K562 (cell line): ENCODE results near the gene IMP4. TPM values are rescaled to one million over a fixed set of nuclear protein-coding genes. Genes with fewer than 3 reads are reported as not detected.
A peak's percentile ranks its signal among the peaks of the same experiment; 100 is the strongest.

Experiments used
- ADNP ChIP-seq: fragments of 200-800 bp; sonication (Bioruptor generic); IDR thresholded peaks from 2 replicates; pipeline ENCODE4 v1.6.1; 2016; ENCODE audit warnings: missing genetic modification characterization, missing compliant biosample characterization
- CBFB ChIP-seq: sonication (generic); formaldehyde crosslinking; IDR thresholded peaks from 2 replicates; pipeline ENCODE4 v1.4.0; 2020; ENCODE audit warnings: mild to moderate bottlenecking, missing genetic modification reagents
- CHD2 ChIP-seq: IDR thresholded peaks from 2 replicates; pipeline ENCODE4 v1.6.1; 2011; ENCODE audit warnings: low read depth, low read length
- CHD4 ChIP-seq: fragments of 200-600 bp; sonication (generic); IDR thresholded peaks from 3 replicates; pipeline ENCODE4 v1.6.1; 2012; ENCODE audit warnings: low read depth, mild to moderate bottlenecking, mixed read lengths, low read length, inconsistent platforms; ENCODE audit not compliant: insufficient read depth, insufficient replicate concordance, poor library complexity, severe bottlenecking
- CREB3 ChIP-seq: fragments of 450-650 bp; conservative IDR thresholded peaks from 2 replicates; pipeline ENCODE4 v1.6.1; 2016; ENCODE audit warnings: missing genetic modification characterization, low read depth, mild to moderate bottlenecking, missing compliant biosample characterization, moderate library complexity
- CREBBP ChIP-seq: IDR thresholded peaks from one replicate; pipeline ENCODE4 v1.6.1; 2012; ENCODE audit warnings: low read depth, mild to moderate bottlenecking, control low read depth, inconsistent platforms, low read length
- EHMT2 ChIP-seq: fragments of 450-650 bp; IDR thresholded peaks from 2 replicates; pipeline ENCODE4 v1.6.1; 2018; ENCODE audit warnings: antibody characterized with exemption
- FUS ChIP-seq: fragments of 200-400 bp; formaldehyde crosslinking; optimal IDR thresholded peaks from 2 replicates; pipeline ENCODE3; 2017; ENCODE audit warnings: low read depth, low read length
- GMEB1 ChIP-seq: fragments of 250-450 bp; sonication (Bioruptor Pico); IDR thresholded peaks from 2 replicates; pipeline ENCODE4 v1.4.0; 2020; ENCODE audit warnings: mild to moderate bottlenecking
- LARP7 ChIP-seq: fragments of 450-650 bp; IDR thresholded peaks from 2 replicates; pipeline ENCODE4 v1.6.1; 2016
- MXI1 ChIP-seq: IDR thresholded peaks from 2 replicates; pipeline ENCODE4 v1.6.1; 2011; ENCODE audit warnings: low read depth, mild to moderate bottlenecking, improper control_type of control experiment, low read length
- PHF21A ChIP-seq: fragments of 450-650 bp; IDR thresholded peaks from 2 replicates; pipeline ENCODE4 v1.6.1; 2017; ENCODE audit warnings: low read depth, borderline replicate concordance
- POU5F1 ChIP-seq: fragments of 150-350 bp; IDR thresholded peaks from 2 replicates; pipeline ENCODE4 v1.6.1; 2014; ENCODE audit warnings: borderline replicate concordance, low read length, low read depth, mild to moderate bottlenecking; ENCODE audit not compliant: partially characterized antibody
- SP2 ChIP-seq: IDR thresholded peaks from 2 replicates; pipeline ENCODE4 v1.6.1; 2011; ENCODE audit warnings: mild to moderate bottlenecking, low read depth, low read length, moderate library complexity; ENCODE audit not compliant: poor library complexity, severe bottlenecking; ENCODE audit errors: extremely low read depth
- ZBTB1 ChIP-seq: sonication (generic); formaldehyde crosslinking; IDR thresholded peaks from 2 replicates; pipeline ENCODE4 v1.8.1; 2023; ENCODE audit warnings: missing genetic modification reagents, low read depth, mild to moderate bottlenecking, borderline replicate concordance
- ZKSCAN3 ChIP-seq: fragments of 250-450 bp; sonication (Bioruptor Pico); IDR thresholded peaks from 2 replicates; pipeline ENCODE4 v1.4.0; 2020
- ZMIZ1 ChIP-seq, 2 experiments: fragments of 150-350 bp in 1 of 2; IDR thresholded peaks; 2 replicates each; pipeline ENCODE4 v1.6.1; 2012 to 2016; ENCODE audit warnings: low read depth in 2 of 2, low read length in 2 of 2, mild to moderate bottlenecking in 1 of 2, moderate library complexity in 1 of 2
- ZNF121 ChIP-seq: sonication (generic); formaldehyde crosslinking; conservative IDR thresholded peaks from 2 replicates; pipeline ENCODE4 v1.8.0; 2022; ENCODE audit warnings: missing genetic modification reagents
- ZNF41 ChIP-seq: fragments of 250-450 bp; sonication (Bioruptor Pico); conservative IDR thresholded peaks from 2 replicates; pipeline ENCODE4 v1.4.0; 2020; ENCODE audit warnings: mild to moderate bottlenecking
- ZNF583 ChIP-seq: fragments of 250-450 bp; sonication (Bioruptor Pico); IDR thresholded peaks from 2 replicates; pipeline ENCODE4 v1.4.0; 2020
- polyA plus RNA-seq, 8 experiments: library from polyadenylated mRNA; depleted of rRNA in 4 of 8; stranded (reverse) in 5 of 8; unstranded in 3 of 8; fragments of >200 nt; fragmentation: Nextera tagmentation in 2 of 8; fragmentation: Illumina TruSeq in 1 of 8; extraction: Ambion mirVana in 2 of 8; extraction: Trizol in 1 of 8; gene quantifications; 2 replicates each; pipeline versions ENCODE4 v1.2.1 to v1.2.3, GENCODE V29; 2011 to 2014; ENCODE audit warnings: inconsistent platforms in 1 of 8, missing spikeins in 1 of 8
- total RNA-seq, 7 experiments: library from RNA; depleted of rRNA in 6 of 7; stranded (reverse); fragments of >200 nt in 6 of 7; fragmentation: Illumina TruSeq in 2 of 7; extraction: Trizol in 2 of 7; gene quantifications; 2 replicates each; pipeline versions ENCODE4 v1.2.1 to v1.2.3, GENCODE V29; 2011 to 2021; ENCODE audit warnings: low replicate concordance in 1 of 7
- TF ChIP-seq, protein P1 (sequence below): IDR thresholded peaks from 2 replicates; pipeline ENCODE4 v1.6.1; 2011; ENCODE audit not compliant: insufficient read length; ENCODE audit errors: extremely low read depth

Gene IMP4
- total and polyA plus RNA-seq, 9 of the 15 experiments (the other 6 are each of a cell fraction or from before 2014, with no cell fraction given) = 35.4 to 209 (median 100.0) TPM

DNA sequence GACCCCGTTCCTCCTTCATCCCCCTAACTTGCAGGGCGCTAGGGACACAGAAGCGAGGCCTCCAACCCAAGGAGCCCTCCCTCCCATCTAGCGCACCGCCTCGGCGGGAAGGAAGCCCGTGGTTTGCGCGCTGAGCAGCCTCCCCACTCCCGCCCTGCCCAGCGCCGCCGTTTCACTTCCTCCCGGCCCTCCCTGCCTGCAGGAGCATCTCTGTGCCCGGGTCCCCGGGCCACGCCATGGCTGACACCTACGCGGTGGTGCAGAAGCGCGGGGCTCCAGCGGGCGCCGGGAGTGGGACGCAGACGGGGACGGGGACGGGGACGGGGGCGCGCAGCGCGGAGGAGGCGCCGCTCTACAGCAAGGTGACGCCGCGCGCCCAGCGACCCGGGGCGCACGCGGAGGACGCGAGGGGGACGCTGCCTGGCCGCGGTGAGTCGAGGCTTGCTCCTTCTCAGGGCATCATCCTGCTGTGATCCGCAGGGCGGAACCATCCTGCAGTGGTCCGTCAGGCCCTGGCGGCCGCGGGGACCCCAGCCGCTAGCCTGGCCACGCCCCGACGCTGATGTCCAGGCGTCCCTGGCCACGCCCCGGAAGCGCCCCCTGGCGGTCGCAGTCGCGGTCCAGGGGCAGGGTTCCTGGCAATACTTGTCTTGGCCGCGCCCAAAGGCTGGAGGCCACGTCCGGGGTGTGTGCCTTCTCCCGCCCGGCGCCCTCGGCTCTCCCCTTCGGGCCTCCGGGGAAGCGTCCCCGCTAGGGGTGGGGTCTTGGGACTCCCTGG lies 29.5 kb downstream of the IMP4 start (continued):
- TF ChIP-seq ZMIZ1 (IDR thresholded peaks at IDR 0.05; ENCODE audit: low read depth in 2 of 2, low read length in 2 of 2) = peak in 1 of 2 experiments; percentile 32; a peak in 1 of 4 replicates
- no peak for TF ChIP-seq LARP7
- TF ChIP-seq FUS = peak; percentile 36
- no peak; the same call in 1 of the 2 replicates for TF ChIP-seq CBFB (CRISPR knock-in tag)
- no peak for TF ChIP-seq SP2
- no peak for TF ChIP-seq EHMT2
- TF ChIP-seq ZNF41 = no peak
- TF ChIP-seq ADNP (tag) = no peak
- TF ChIP-seq, protein P1, sequence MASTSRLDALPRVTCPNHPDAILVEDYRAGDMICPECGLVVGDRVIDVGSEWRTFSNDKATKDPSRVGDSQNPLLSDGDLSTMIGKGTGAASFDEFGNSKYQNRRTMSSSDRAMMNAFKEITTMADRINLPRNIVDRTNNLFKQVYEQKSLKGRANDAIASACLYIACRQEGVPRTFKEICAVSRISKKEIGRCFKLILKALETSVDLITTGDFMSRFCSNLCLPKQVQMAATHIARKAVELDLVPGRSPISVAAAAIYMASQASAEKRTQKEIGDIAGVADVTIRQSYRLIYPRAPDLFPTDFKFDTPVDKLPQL = no peak
- no peak for TF ChIP-seq ZKSCAN3
- 0 out of 2 replicates have a peak, but pooled peaks have one; percentile 5 for TF ChIP-seq ZNF121 (CRISPR knock-in tag)
- TF ChIP-seq POU5F1 = no peak
- TF ChIP-seq CHD2 = no peak; the same call in 1 of the 2 replicates
- TF ChIP-seq ZBTB1 (CRISPR knock-in tag) = peak; percentile 37; the same call in 1 of the 2 replicates
- TF ChIP-seq MXI1 = no peak
- no peak for TF ChIP-seq CREB3 (tag)
- TF ChIP-seq CREBBP = no peak
- TF ChIP-seq CHD4 = no peak
- TF ChIP-seq ZNF583 (CRISPR knock-in tag) = 0 out of 2 replicates have a peak, but pooled peaks have one; percentile 44
- TF ChIP-seq GMEB1 (CRISPR knock-in tag) = peak; percentile 76
- TF ChIP-seq PHF21A = no peak
